ENCODE measurements around the gene NECTIN2.

DNA sequence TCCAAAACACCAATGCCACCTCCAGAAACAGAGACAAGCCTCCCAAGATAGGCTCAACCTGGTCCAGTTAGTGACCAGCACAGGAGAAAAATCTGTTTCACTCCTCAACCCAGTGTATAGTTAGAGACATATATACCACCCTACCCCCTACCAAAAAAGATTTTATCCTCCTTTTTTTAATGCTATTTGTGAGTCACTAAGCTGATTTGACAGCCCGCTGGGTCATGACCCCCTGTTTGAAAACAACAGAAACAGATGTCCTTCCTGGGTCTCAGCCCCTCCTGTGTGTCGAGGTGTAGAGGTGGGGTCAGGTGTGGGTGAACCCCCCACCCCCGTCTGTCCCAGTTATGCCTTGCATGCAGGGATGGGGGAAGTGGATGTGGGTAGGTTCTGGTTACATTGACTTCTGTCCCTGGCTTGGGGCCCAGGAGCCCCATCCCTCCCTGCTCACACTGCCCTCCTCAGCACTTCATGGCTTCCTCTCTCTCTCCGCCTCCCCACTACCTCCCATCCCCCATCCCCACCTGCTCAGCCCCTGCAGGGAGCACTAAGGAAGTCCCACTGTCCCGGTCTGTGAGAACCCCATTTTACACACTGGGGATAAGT lies 30.9 kb downstream of the NECTIN2 start:
- TF ChIP-seq EZH2 (IDR thresholded peaks at IDR 0.05) = no peak
- TF ChIP-seq EZH2phosphoT487 (IDR thresholded peaks at IDR 0.05) = no peak
- TF ChIP-seq, protein P1, sequence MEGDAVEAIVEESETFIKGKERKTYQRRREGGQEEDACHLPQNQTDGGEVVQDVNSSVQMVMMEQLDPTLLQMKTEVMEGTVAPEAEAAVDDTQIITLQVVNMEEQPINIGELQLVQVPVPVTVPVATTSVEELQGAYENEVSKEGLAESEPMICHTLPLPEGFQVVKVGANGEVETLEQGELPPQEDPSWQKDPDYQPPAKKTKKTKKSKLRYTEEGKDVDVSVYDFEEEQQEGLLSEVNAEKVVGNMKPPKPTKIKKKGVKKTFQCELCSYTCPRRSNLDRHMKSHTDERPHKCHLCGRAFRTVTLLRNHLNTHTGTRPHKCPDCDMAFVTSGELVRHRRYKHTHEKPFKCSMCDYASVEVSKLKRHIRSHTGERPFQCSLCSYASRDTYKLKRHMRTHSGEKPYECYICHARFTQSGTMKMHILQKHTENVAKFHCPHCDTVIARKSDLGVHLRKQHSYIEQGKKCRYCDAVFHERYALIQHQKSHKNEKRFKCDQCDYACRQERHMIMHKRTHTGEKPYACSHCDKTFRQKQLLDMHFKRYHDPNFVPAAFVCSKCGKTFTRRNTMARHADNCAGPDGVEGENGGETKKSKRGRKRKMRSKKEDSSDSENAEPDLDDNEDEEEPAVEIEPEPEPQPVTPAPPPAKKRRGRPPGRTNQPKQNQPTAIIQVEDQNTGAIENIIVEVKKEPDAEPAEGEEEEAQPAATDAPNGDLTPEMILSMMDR (IDR thresholded peaks at IDR 0.05) = no peak
